H1 (cell line): ENCODE data around the gene C2orf42. TPM values are rescaled to one million over a fixed set of nuclear protein-coding genes. Genes with fewer than 3 reads are reported as not detected.

Experiments used
- BRCA1 ChIP-seq: IDR thresholded peaks from 2 replicates; pipeline ENCODE4 v1.6.1; 2012; ENCODE audit warnings: low read depth, low read length, improper control_type of control experiment
- POLR2A ChIP-seq, 2 experiments: IDR thresholded peaks; 1 replicate in 1 of 2; 2 replicates in 1 of 2; pipeline ENCODE4 v1.6.1; 2011; ENCODE audit warnings: low read depth in 2 of 2, low read length in 2 of 2, mild to moderate bottlenecking in 2 of 2; ENCODE audit errors: control extremely low read depth in 1 of 2
- RBBP5 ChIP-seq: IDR thresholded peaks from 2 replicates; pipeline ENCODE4 v1.7.1; 2012; ENCODE audit warnings: low read depth, mild to moderate bottlenecking, inconsistent platforms, low read length, moderate library complexity, borderline replicate concordance
- SIX5 ChIP-seq: IDR thresholded peaks from 2 replicates; pipeline ENCODE4 v1.6.1; 2011; ENCODE audit warnings: mild to moderate bottlenecking, low read depth, low read length
- SUZ12 ChIP-seq: fragments of 200-600 bp; sonication (generic); IDR thresholded peaks from 2 replicates; pipeline ENCODE4 v1.6.1; 2012; ENCODE audit warnings: mild to moderate bottlenecking, inconsistent platforms, low read length, moderate library complexity, mixed read lengths
- TAF1 ChIP-seq: IDR thresholded peaks from 2 replicates; pipeline ENCODE4 v1.6.1; 2011; ENCODE audit warnings: mild to moderate bottlenecking, low read depth, low read length
- polyA plus RNA-seq, 7 experiments: library from polyadenylated mRNA; depleted of rRNA in 3 of 7; stranded (reverse) in 5 of 7; unstranded in 2 of 7; fragments of >200 nt in 5 of 7; fragments of 200-250 nt in 2 of 7; gene quantifications; 1 replicate in 5 of 7; 2 replicates in 1 of 7; 4 replicates in 1 of 7; pipeline versions ENCODE4 v1.2.1 to v1.2.3, GENCODE V29; 2011 to 2013; ENCODE audit warnings: missing spikeins in 2 of 7, mixed read lengths in 2 of 7
- total RNA-seq: library from RNA; stranded (reverse); fragmentation: NEBNext Ultra II Directional; extraction: Animal tissue kit (Norgen Biotek cat#: 25700); gene quantifications from 2 replicates; pipeline ENCODE4 v1.2.1, GENCODE V29; 2021
- TF ChIP-seq, protein P1 (sequence below): IDR thresholded peaks from 2 replicates; pipeline ENCODE4 v1.6.1; 2011; ENCODE audit warnings: low read depth, mild to moderate bottlenecking, low read length; ENCODE audit not compliant: insufficient read depth

The C2orf42 gene
- total and polyA plus RNA-seq, 2 of the 8 experiments (the other 6 are each of a cell fraction or from before 2014, with no cell fraction given) = 3.9 to 10.7 TPM

DNA sequence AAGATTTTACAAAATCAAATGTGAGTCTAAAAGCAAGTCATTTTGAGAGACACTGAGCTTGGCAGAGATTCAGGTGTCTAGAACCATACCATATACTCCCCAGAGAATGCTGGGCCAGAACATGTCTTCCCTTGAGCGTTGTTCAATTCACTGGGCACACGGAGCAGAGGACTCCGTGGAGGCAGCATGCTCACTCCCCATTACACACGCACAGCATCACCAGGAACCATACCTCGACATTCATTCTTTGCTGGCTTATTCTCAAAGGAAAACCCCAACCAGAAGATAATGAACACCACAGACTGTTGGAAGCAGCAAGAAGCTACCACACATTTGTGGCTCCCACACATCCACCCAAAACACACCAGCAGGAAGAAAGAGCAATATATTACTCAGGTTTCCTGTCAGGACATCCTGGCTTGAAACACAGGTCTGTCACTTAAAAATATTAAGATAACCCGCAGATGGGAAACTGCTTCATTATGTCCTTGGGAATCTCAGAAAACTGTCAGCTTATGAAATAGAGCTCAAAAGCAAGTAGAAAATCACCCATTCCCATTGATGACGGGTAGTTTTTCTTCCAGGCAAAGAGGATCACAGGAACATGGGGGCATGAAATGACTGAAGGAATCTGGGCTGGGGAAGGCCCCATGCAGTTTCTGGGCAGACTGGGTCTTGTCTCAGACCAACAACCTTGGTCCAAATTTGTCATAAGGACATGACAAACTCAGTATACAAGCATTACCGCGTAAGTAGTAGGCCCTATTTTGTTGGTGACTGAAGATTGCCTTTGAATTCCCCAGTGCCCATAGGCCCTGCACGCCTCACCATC, 57.1 kb downstream of the C2orf42 start (continued):
- TF ChIP-seq, protein P1, sequence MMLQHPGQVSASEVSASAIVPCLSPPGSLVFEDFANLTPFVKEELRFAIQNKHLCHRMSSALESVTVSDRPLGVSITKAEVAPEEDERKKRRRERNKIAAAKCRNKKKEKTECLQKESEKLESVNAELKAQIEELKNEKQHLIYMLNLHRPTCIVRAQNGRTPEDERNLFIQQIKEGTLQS = no peak
- no peak for TF ChIP-seq TAF1
- TF ChIP-seq BRCA1 = no peak
- no peak for TF ChIP-seq SUZ12
- no peak for TF ChIP-seq POLR2A (IDR thresholded peaks at IDR 0.05; ENCODE audit: control extremely low read depth in 1 of 2, low read depth in 2 of 2, low read length in 2 of 2)
- no peak for TF ChIP-seq RBBP5
- TF ChIP-seq SIX5 = no peak
- TF ChIP-seq, all 59 proteins: peak for 0
